ENCODE data around the gene MARS2.

Gene MARS2

GRCh38 chr2:197673106-197673505 is 32.1 kb upstream of the MARS2 start:
- TF ChIP-seq, protein P1, sequence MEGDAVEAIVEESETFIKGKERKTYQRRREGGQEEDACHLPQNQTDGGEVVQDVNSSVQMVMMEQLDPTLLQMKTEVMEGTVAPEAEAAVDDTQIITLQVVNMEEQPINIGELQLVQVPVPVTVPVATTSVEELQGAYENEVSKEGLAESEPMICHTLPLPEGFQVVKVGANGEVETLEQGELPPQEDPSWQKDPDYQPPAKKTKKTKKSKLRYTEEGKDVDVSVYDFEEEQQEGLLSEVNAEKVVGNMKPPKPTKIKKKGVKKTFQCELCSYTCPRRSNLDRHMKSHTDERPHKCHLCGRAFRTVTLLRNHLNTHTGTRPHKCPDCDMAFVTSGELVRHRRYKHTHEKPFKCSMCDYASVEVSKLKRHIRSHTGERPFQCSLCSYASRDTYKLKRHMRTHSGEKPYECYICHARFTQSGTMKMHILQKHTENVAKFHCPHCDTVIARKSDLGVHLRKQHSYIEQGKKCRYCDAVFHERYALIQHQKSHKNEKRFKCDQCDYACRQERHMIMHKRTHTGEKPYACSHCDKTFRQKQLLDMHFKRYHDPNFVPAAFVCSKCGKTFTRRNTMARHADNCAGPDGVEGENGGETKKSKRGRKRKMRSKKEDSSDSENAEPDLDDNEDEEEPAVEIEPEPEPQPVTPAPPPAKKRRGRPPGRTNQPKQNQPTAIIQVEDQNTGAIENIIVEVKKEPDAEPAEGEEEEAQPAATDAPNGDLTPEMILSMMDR (IDR thresholded peaks at IDR 0.05): no peak

GRCh38 chr2:197673606-197674005 is 31.6 kb upstream of the MARS2 start:
- TF ChIP-seq, protein P1 (IDR thresholded peaks at IDR 0.05): no peak

DNA sequence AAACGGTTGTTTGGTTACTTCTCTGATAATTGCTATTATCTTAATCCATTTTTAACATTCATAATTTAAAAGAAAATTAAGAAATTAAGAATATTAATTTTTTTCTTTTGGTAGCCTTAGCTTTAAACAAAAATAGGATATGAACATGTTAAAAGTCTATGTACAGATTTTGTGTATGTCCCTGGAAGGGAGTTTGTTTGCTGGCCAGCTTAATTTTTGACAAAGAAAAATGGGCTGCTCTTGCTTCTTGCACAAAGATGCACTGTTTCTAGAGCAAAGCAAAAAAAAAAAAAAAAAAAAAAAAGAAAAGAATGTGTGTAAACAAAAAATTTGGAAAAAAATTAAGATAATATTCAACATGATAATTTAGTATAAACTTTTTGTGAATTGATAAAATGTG is 31.1 kb upstream of the MARS2 start:
- TF ChIP-seq, protein P1 (IDR thresholded peaks at IDR 0.05): no peak

GRCh38 chr2:197674591-197674990 is 30.6 kb upstream of the MARS2 start:
- TF ChIP-seq, protein P1 (IDR thresholded peaks at IDR 0.05): no peak

DNA sequence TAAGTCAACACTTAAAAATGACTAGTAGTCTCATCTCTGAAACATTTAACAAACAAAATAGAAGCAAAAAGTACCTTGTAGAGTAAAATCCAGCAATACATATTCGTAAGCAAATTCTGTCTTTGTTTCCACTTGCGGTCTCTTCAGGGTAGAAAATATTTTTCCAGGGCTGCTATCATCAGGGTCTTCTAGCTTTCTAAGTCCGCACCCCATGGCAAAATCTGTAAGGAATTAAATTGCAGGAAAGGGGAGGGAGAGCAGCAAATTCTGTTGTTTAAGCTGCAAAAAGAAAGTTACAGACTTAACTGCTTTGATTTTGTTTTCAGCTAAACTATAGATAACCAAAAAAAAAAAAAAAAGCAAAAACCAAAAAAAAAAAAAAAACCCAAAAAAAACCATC is 29.9 kb upstream of the MARS2 start, which contains the start of gene RFTN2:
Gene RFTN2 (minus strand): TSS at position 342 of the 400 bp plus-strand sequence. CDS start 129 bp downstream, at position 213.
- TF ChIP-seq, protein P1 (IDR thresholded peaks at IDR 0.05): no peak

DNA sequence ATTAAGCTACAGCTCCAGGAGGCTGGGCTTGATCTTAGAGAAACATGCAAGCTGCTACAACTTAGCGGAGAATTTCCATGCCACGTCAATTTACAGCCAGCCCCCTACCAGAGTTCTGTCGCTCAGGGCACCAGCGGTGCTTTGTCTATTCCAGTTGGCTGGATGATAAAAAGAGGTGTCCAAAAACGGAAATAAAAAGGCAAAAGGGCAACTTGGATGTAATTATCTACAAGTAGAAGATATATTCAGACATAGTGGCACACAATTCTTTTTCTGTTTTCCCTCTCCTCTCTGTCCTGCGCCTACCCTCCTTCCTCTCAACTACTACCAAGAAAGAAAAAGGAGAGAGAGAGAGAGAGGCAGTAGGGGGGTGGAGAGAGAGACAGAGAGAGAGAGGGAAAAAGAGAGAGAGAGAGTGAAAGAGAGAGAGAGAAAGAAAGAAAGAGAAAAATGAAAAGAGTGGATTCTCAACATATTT is 29.4 kb upstream of the MARS2 start:
- TF ChIP-seq, protein P1 (IDR thresholded peaks at IDR 0.05): no peak

GRCh38 chr2:197677056-197677455 is 28.1 kb upstream of the MARS2 start:
- TF ChIP-seq, protein P1 (IDR thresholded peaks at IDR 0.05): no peak

GRCh38 chr2:197677483-197677882 is 27.7 kb upstream of the MARS2 start:
- TF ChIP-seq, protein P1 (IDR thresholded peaks at IDR 0.05): no peak

Data from LNCAP (cell line).